Left ventricle myocardium inferior (tissue), 1 donor: Measurements from ENCODE around the gene MGAT1. TPM values are rescaled to one million over a fixed set of nuclear protein-coding genes. Genes with fewer than 3 reads are reported as not detected.

Experiments
- DNase-seq: peaks from one replicate; pipeline ENCODE4 v3.0.0-alpha.2; 2020
- H3K27ac ChIP-seq: fragments of 200-600 bp; replicated peaks from 2 replicates; pipeline ENCODE4 v1.8.0; 2021
- H3K27me3 ChIP-seq: fragments of 200-600 bp; 2 replicates; pipeline ENCODE4 v1.8.0; 2021; ENCODE audit warnings: low read depth
- H3K36me3 ChIP-seq: fragments of 200-600 bp; 2 replicates; pipeline ENCODE4 v1.8.0; 2021
- H3K4me1 ChIP-seq: fragments of 200-600 bp; 2 replicates; pipeline ENCODE4 v1.8.0; 2021
- H3K4me3 ChIP-seq: fragments of 200-600 bp; 2 replicates; pipeline ENCODE4 v1.8.0; 2021; ENCODE audit warnings: mild to moderate bottlenecking, moderate library complexity
- H3K9me3 ChIP-seq: fragments of 200-600 bp; replicated peaks from 2 replicates; pipeline ENCODE4 v1.8.0; 2021
- CTCF ChIP-seq: fragments of 200-600 bp; IDR thresholded peaks from 2 replicates; pipeline ENCODE4 v1.8.0; 2021; ENCODE audit warnings: antibody characterized with exemption, mild to moderate bottlenecking, borderline replicate concordance
- intact Hi-C: fragments of 100-400 bp; cut with micrococcal nuclease; formaldehyde crosslinking; loops from one replicate; pipeline ENCODE4 v1.11.0; 2022
- total RNA-seq: library from RNA; stranded (reverse); fragmentation: NEBNext Ultra II Directional; extraction: Animal tissue kit (Norgen Biotek cat#: 25700); gene quantifications from one replicate; pipeline ENCODE4 v1.2.1, GENCODE V29; 2021
- donor health status: DM: no; HTN: yes; CAD: no; lungs with severe emphysema.

Gene MGAT1
- total RNA-seq, 1 donor from 2014 or later = 60.4 TPM

- no peak for DNase-seq
- Histone ChIP-seq H3K27me3 (no peaks in the 10 kb centered on the region), H3K4me1 (peaks cover 80% of the 10 kb centered on the region), H3K27ac (peak overlapping the region; percentile 100), H3K9me3 (no peaks in the 10 kb centered on the region), H3K4me3 (peak overlapping the region; percentile 47), H3K36me3 (no peaks in the 10 kb centered on the region)
- intact Hi-C loops = no loop called here
- no peak for TF ChIP-seq CTCF
These were observed 12.8 kb upstream of the MGAT1 start for GRCh38 chr5:180815293-180815917.

DNA sequence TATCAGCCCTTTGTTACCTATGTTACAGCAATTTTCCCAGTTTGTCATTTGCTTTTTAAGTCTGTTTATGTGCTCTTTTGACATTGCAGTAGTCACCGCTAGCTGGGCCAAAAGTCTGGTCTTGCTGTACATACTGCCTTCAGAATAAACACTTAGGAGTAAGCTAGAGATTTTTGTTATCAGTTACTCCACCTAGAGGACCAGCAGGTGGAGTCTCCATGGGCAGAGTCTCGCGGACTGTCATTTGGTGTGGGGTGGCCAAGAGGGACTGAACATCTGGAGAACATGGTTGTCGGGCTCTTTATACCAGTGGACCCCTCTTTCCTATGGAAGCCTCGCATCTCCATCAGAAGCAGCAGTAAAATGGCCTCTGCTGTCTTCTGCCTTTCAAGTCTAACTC is 10.8 kb upstream of the MGAT1 start:
- Histone ChIP-seq H3K4me1 (peaks cover 77% of the 10 kb centered on the region), H3K4me3 (peak overlapping the region; percentile 47), H3K9me3 (no peaks in the 10 kb centered on the region), H3K27me3 (no peaks in the 10 kb centered on the region), H3K36me3 (peaks cover under 1% of the 10 kb centered on the region), H3K27ac (peak overlapping the region; percentile 100)
- TF ChIP-seq CTCF = no peak
- intact Hi-C loops = no loop called here
- no peak for DNase-seq

DNA sequence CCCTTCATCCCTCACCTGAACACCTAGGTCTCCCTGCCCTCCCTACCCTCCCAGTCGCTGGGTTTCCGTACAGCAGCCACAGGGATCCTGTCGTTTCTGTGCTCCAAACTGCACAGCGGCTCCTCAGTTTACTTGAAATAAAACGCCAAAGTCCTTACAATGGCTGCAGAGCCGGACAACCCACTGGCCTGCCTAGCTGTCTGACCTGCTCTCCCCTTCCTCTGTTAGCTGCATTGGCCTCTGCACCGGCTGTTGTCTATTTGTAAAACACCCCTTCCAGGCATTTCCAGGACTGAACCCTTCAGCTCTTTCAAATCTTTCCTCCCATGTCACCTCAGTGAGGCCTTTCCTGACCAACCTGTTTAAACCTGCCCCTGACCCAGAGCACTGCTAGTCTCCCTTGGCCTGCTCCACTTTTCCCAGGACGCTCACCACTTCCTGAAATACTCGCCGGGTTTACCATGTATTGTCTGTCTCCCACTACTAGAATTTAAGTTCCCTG is 9.1 kb upstream of the MGAT1 start:
- intact Hi-C loops = no loop called here
- peaks cover 77% of the 10 kb centered on the region for H3K4me1 ChIP-seq
- DNase-seq = no peak

GRCh38 chr5:180810959-180811622 is 8.5 kb upstream of the MGAT1 start:
- peaks cover 77% of the 10 kb centered on the region for H3K4me1 ChIP-seq
- TF ChIP-seq CTCF = no peak
- intact Hi-C loops = no loop called here
- no peaks in the 10 kb centered on the region for H3K27me3 ChIP-seq
- peaks cover 12% of the 10 kb centered on the region for H3K36me3 ChIP-seq
- no peak for DNase-seq
- no peaks in the 10 kb centered on the region for H3K9me3 ChIP-seq
- H3K27ac ChIP-seq = peak overlapping the region; percentile 100
- peak overlapping the region; percentile 77 for H3K4me3 ChIP-seq

More for the DNA sequence above, 9.1 kb upstream of the MGAT1 start:
- H3K27me3 ChIP-seq = no peaks in the 10 kb centered on the region
- no peaks in the 10 kb centered on the region for H3K9me3 ChIP-seq
- H3K27ac ChIP-seq = peak overlapping the region; percentile 100
- TF ChIP-seq CTCF = no peak
- peak overlapping the region; percentile 77 for H3K4me3 ChIP-seq
- H3K36me3 ChIP-seq = peaks cover 11% of the 10 kb centered on the region

DNA sequence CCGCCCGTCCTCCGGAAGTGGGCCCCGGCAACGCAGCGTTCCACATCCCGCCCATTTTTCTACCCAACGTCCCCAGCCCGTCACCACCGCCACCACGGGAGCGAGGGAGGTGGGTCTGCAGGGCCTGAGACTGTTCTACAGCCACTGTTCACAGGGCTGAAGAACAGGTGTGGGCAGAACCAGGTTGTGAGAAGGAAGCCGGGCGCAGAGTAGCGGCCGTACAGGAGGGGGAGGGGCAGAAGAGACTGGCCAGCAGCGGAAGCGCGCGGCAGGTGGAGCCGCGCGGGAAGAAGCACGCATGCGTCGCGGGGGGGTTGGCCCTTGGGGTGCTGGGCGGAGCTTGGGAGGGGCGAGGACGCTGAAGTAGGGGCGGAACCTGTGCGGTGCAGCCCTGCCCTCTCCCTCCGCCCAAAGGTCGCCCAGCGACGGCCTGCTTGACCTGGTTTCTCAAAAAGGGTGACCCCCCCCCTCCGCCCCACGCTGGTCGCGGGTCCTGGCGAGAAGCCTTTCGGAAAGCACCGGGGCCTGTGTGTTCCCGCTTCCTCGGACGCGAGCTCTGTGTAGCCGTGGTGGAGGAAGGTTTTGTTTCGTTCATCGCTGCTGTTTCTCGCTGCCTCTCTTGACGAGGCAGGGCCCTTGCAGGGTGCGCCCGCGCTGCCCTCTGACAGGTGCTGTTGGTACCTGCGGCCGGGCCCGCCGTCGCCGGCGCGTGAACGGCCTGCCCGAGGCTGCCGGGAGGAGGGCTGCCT is 7.8 kb upstream of the MGAT1 start:
- peaks cover 77% of the 10 kb centered on the region for H3K4me1 ChIP-seq
- intact Hi-C loops = no loop called here
- no peaks in the 10 kb centered on the region for H3K27me3 ChIP-seq

More for the DNA sequence above, 7.8 kb upstream of the MGAT1 start:
- H3K9me3 ChIP-seq = no peaks in the 10 kb centered on the region
- H3K36me3 ChIP-seq = peaks cover 12% of the 10 kb centered on the region
- H3K27ac ChIP-seq = peak overlapping the region; percentile 100
- DNase-seq = peak; percentile 97
- peak overlapping the region; percentile 77 for H3K4me3 ChIP-seq
- TF ChIP-seq CTCF = no peak
